HEK293 (cell line): ENCODE measurements around the gene BICD1.

Experiments used
- CTCF ChIP-seq: fragments of 450-650 bp; formaldehyde crosslinking; IDR thresholded peaks from 2 replicates; pipeline ENCODE4 v1.5.1; 2016; ENCODE audit warnings: missing biosample characterization, missing genetic modification characterization
- HOXC10 ChIP-seq: sonication (generic); formaldehyde crosslinking; IDR thresholded peaks from 2 replicates; pipeline ENCODE4 v1.8.1; 2023; ENCODE audit warnings: mild to moderate bottlenecking, missing genetic modification reagents
- PRDM10 ChIP-seq: fragments of 450-650 bp; formaldehyde crosslinking; IDR thresholded peaks from 2 replicates; pipeline ENCODE4 v1.5.1; 2016; ENCODE audit warnings: missing biosample characterization, missing genetic modification characterization
- SETDB1 ChIP-seq: IDR thresholded peaks from one replicate; pipeline ENCODE4 v1.6.1; 2017; ENCODE audit warnings: mild to moderate bottlenecking, low read length, moderate library complexity, mixed read lengths; ENCODE audit not compliant: insufficient read length
- ZBTB49 ChIP-seq: fragments of 450-650 bp; formaldehyde crosslinking; IDR thresholded peaks from 2 replicates; pipeline ENCODE4 v1.5.1; 2016; ENCODE audit warnings: missing biosample characterization, missing genetic modification characterization, low read depth
- ZEB2 ChIP-seq: fragments of 450-650 bp; formaldehyde crosslinking; IDR thresholded peaks from 2 replicates; pipeline ENCODE4 v1.5.1; 2016; ENCODE audit warnings: missing biosample characterization, missing genetic modification characterization
- ZFP3 ChIP-seq: fragments of 450-650 bp; formaldehyde crosslinking; IDR thresholded peaks from 2 replicates; pipeline ENCODE4 v1.5.1; 2016; ENCODE audit warnings: low read depth, missing biosample characterization, missing genetic modification characterization
- ZNF292 ChIP-seq: fragments of 450-650 bp; formaldehyde crosslinking; IDR thresholded peaks from 2 replicates; pipeline ENCODE4 v1.5.1; 2016; ENCODE audit warnings: low read depth, missing biosample characterization, missing genetic modification characterization, borderline replicate concordance
- ZNF398 ChIP-seq: fragments of 450-650 bp; formaldehyde crosslinking; IDR thresholded peaks from 2 replicates; pipeline ENCODE4 v1.5.1; 2017; ENCODE audit warnings: missing biosample characterization, missing genetic modification characterization
- ZNF518A ChIP-seq: fragments of 450-650 bp; formaldehyde crosslinking; conservative IDR thresholded peaks from 2 replicates; pipeline ENCODE4 v1.5.1; 2016; ENCODE audit warnings: low read depth, missing biosample characterization, missing genetic modification characterization
- ZNF768 ChIP-seq: fragments of 450-650 bp; formaldehyde crosslinking; IDR thresholded peaks from 2 replicates; pipeline ENCODE4 v1.5.1; 2018; ENCODE audit warnings: missing biosample characterization, mild to moderate bottlenecking, missing genetic modification characterization
- ZSCAN18 ChIP-seq: fragments of 450-650 bp; formaldehyde crosslinking; IDR thresholded peaks from 2 replicates; pipeline ENCODE4 v1.5.1; 2016; ENCODE audit warnings: missing biosample characterization, missing genetic modification characterization
- ZSCAN5A ChIP-seq: fragments of 450-650 bp; formaldehyde crosslinking; IDR thresholded peaks from 2 replicates; pipeline ENCODE4 v1.5.1; 2016; ENCODE audit warnings: missing biosample characterization, missing genetic modification characterization

GRCh38 chr12:32399370-32400113 lies 292.9 kb downstream of the BICD1 start, which contains the start of gene FGD4:
- TF ChIP-seq HOXC10 (CRISPR knock-in tag) (no peak), ZNF518A (tag by site-specific recombination) (no peak), SETDB1 (no peak), ZNF768 (tag by site-specific recombination) (no peak), CTCF (tag by site-specific recombination) (peak; percentile 100), PRDM10 (tag by site-specific recombination) (peak; percentile 89), ZNF292 (tag by site-specific recombination) (no peak), ZBTB49 (tag by site-specific recombination) (no peak), ZFP3 (tag by site-specific recombination) (no peak), ZSCAN18 (no peak), ZEB2 (tag by site-specific recombination) (peak; percentile 95), ZNF398 (tag by site-specific recombination) (peak; percentile 73), ZSCAN5A (tag by site-specific recombination) (no peak; the same call in 1 of the 2 replicates)
